GOT3 (cell line): ENCODE data around the gene RSPRY1.
"Not testable (repeated sequence)": the region's sequence is repeated elsewhere in the genome, so short reads cannot be mapped to it uniquely, and the experiment has no call there.

ENCODE experiments used
- DNase-seq: peaks from one replicate; lab custom pipeline; 2025; ENCODE audit warnings: mixed read lengths; lab: John Stamatoyannopoulos, UW

Gene RSPRY1

GRCh38 chr16:57186872-57187854 lies 1.0 kb downstream of the RSPRY1 start:
- no peak for DNase-seq

- not testable (repeated sequence) for DNase-seq
Measured at GRCh38 chr16:57187902-57188710, 2.0 kb downstream of the RSPRY1 start.

DNA sequence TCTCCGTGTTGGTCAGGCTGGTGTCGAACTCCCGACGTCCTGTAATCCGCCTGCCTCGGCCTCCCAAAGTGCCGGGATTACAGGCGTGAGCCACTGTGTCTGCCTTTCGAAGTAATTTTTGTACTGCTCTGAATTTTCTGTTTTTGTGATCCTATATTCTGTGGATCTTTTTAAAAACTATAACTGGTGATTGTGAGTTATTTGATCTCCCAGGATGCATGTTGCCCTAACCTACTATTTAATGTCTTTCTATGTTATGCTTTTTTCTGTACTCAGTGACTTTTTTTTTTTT lies 2.5 kb downstream of the RSPRY1 start:
- DNase-seq: no peak

- not testable (repeated sequence) for DNase-seq
Measured at GRCh38 chr16:57189527-57189926, 3.4 kb downstream of the RSPRY1 start.

GRCh38 chr16:57190136-57190535 lies 4.0 kb downstream of the RSPRY1 start:
- DNase-seq: no peak

DNA sequence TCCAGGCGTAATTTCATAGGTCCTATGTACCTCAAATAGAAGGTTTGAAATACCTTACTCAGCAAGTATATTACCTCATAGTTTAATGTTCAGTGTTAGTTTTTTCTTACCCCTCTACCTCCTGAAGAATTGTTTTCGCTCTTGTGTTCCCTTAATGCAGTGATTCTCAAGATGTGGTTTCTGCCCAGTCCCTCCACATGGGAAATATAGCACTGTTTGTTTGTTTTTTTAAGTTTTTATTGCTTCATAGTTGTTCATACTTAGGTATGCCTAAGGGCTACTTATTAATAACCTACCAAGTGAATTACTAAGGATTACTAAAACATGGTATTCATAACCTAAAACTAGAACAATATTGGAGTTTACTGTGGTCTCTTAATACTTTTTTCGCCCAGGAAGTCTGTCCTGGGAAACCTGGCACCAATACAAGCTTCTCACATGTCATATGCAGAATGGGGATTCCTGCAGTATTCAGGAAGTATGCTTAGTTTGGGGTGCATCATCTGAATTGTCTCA lies 5.0 kb downstream of the RSPRY1 start:
- DNase-seq: no peak

- no peak for DNase-seq
Measured at GRCh38 chr16:57192146-57192545, 6.0 kb downstream of the RSPRY1 start.

- DNase-seq: no peak
Measured at GRCh38 chr16:57192720-57193486, 6.8 kb downstream of the RSPRY1 start.

DNA sequence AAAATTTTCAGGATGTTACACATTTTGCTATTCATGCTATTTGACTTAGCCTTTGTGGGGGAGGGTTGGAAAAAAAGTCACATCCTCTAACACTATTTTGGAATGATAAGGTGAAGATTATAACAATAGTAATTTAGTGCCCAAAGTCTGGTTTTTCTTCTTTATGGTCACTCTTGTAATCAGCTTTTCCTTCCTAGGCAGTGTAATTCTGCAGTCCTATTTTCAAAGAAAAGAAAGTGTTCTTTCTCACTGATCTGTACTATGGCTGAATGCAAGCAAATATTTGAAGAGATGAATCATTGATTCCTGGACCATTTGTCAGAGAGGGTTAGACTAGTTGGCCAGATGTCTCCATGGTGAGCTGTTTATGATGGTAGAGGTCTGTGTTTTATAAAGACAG lies 8.4 kb downstream of the RSPRY1 start:
- no peak for DNase-seq

DNA sequence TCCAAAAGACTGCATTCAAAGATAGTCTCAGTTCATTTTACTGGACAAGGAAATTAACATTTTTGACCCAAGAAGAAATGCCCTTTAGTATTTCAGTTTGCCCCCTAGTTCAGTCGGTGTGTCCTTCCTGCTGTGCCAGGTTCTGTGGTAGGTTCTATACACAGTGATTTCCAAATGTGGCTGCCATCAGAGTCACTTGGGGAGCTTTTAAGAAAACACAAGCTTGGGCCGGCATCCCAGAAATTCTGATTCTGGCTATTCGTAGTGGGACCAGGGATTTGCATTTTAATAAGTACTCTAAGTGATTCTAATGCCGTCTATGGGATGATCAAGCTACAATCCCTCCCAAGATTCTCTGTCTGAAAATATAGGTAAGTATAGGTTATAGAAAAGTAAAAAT lies 10.2 kb downstream of the RSPRY1 start:
- no peak for DNase-seq

DNA sequence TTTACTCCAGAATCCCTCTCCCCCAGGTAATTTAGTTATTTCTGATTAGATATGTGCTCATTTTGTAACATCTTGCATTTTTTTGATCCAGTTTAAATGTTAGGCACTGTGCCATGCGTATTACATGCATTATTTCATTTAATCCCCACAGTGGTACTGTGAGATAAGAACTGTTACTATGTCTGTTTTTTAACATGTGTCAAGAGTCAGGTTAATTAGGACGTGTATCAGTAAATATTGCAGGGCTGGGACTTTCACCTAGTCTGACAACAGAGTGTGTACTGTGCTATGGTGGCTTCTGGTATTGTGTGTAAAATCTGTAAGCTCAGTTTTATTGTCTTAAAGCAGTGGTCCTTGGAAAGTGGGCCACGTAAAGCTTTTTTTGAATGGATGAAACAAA lies 10.6 kb downstream of the RSPRY1 start:
- DNase-seq: no peak

- DNase-seq: not testable (repeated sequence)
Measured at GRCh38 chr16:57200321-57200720, 14.2 kb downstream of the RSPRY1 start.

GRCh38 chr16:57200926-57201325 lies 14.8 kb downstream of the RSPRY1 start:
- DNase-seq: not testable (repeated sequence)

- DNase-seq: no peak
Measured at GRCh38 chr16:57202095-57202886, 16.2 kb downstream of the RSPRY1 start.

- no peak for DNase-seq
Measured at GRCh38 chr16:57203451-57203850, 17.3 kb downstream of the RSPRY1 start.

DNA sequence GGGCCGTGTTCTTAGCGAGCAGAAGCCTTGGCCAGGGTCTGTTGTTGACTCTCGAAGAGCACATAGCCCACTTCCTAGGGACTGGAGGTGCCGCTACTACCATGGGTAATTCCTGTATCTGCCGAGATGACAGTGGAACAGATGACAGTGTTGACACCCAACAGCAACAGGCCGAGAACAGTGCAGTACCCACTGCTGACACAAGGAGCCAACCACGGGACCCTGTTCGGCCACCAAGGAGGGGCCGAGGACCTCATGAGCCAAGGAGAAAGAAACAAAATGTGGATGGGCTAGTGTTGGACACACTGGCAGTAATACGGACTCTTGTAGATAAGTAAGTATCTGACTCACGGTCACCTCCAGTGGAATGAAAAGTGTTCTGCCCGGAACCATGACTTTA lies 18.5 kb downstream of the RSPRY1 start:
- DNase-seq: no peak

- no peak for DNase-seq
Measured at GRCh38 chr16:57208926-57209325, 22.8 kb downstream of the RSPRY1 start.

DNA sequence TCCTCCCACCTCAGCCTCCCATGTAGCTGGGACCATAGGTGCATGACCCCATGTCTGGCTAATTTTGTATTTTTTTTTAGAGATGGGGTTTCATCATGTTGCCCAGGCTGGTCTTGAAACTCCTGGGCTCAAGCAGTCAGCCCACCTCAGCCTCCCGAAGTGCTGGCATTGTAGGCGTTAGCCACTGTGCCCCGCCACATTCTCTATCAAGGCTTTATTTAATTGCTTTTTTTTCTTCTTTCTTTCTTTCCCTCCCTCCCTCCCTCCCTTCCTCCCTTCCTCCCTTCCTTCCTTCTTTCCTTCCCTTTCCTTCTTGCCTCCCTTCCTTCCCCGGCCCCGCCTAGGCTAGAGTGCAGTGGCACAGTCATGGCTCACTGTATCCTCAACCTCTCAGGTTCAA lies 23.7 kb downstream of the RSPRY1 start:
- no peak for DNase-seq

DNA sequence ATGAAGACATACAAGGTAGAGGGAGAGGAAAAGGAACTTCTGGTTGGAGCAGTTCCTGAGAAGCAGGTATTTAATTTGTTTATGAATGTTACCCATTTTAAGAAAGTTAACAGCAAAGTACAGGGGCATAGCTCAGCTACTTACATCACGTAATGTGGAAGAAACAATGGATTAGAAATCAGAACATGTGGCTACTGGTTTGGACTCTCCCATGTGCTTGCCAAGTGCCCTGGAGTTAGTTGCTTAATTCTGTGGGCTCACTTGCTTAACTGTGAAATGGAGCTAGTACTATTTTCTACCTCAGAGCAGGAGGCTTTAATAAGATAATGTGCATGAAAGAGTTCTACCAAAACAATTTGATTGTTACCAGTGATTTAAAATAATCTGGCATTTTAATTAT lies 27.3 kb downstream of the RSPRY1 start:
- no peak for DNase-seq

DNA sequence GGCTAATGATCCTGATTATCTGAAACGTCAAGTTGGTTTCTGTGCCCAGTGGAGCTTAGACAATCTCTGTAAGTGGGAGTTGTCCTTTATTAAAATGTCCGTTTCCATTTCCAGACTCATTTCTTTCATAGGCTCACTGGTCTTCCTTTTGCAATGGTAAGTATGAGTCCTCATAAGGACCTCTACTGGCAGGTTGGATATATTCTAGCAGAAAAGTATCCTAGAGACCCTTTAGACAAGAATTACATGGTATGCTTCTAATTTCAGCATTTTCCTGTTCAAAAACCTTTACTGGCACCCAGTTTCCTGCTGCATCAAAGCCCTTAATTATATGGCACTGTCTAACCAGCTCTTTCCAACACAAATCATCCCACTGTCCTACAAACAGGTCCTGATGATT lies 30.8 kb downstream of the RSPRY1 start:
- no peak for DNase-seq

DNA sequence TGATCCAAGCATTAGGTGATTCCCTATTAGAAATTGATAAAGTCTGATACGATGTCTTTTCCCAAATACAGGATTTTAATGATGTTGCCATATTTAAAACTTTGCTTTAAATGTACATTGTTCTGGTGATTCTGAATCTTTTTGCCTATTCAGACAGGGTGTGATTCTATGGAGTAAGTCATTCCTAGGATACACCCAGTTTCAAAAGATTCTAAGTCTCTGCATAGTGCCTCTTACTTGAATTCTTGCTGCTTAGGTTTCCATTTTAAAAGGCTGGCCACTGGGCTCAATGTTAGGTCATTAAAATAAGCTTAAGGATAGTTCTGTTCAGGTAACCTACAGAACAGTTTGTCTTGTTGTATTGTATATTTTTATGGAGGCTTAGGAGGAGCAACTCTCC lies 36.9 kb downstream of the RSPRY1 start:
- DNase-seq: no peak
